Umbilical cord (tissue), 2 donors: ENCODE data around the gene ROR2. TPM values are rescaled to one million over a fixed set of nuclear protein-coding genes. Genes with fewer than 3 reads are reported as not detected.
A peak's percentile ranks its signal among the peaks of the same experiment; 100 is the strongest.
"Not testable (repeated sequence)": the region's sequence is repeated elsewhere in the genome, so short reads cannot be mapped to it uniquely, and the experiment has no call there.

ENCODE experiments used
- DNase-seq: peaks from one replicate; pipeline ENCODE4 v3.0.0-alpha.2; 2015; ENCODE audit warnings: low spot score
- total RNA-seq: library from RNA; depleted of rRNA; stranded (reverse); fragments of >200 nt; gene quantifications from one replicate; pipeline ENCODE4 v1.2.3, GENCODE V29; 2014; ENCODE audit warnings: low replicate concordance; ENCODE audit not compliant: insufficient read depth

Gene ROR2
- total RNA-seq, 1 donor from 2014 or later, result 44.3 TPM

DNA sequence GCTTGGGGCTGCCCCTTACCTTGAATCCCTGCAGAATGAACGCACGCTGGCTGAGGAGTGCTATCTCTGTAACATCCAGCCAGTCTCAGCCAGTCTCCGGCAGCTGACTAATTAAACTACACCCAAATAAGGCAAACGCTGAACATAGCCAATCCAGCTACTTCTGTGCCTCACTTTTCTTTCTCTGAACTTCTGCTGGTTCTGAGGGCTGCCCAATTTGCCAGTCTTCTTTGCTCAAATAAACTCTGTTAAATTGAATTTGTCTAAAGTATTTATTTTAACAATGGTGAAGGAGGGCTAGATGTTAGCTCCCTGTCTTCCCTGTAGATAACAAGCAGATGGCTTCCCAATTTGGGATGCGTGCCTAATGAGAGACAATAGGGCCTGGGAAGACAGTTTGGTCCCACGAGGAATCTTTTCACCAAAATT, 372.4 kb downstream of the ROR2 start:
- DNase-seq, result no peak

DNA sequence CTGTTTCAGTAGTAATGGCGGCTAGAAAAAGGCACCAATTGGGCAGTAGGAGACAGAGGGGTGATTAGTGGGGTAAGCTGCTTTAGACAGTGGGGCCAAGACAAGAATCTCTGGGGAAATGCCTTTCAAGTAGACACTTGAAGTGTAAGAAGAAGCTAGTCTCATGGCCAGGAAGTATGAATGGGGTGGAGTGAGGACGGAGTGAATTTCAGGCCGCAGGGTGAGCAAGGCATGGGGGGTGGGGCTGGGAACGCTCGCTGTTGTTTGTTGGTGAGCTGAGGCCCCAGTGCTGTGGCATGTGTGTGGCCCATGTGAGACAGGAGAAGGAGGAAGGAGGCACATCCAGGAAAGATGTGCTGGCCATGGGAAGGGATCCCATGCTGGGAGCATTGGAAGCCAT, 377.2 kb downstream of the ROR2 start:
- no peak for DNase-seq

DNA sequence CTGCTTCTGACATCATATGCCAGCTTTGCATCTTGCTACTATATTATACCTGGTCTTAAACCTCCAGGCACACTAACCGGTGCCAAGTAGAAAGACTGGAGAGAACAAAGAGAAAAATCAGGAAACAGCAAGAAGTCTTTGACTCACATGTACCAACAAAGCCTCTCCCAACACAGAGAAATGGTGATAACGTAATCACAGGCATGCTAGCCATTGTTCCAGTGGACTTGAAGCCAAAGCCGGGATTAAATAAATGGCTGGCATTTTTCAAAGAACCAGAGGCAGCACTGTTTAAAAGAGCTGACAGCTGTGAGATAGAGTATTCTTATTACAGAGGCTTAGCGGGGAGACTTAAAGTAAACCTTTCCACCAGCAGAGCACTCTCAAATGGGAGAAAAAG, 378.0 kb downstream of the ROR2 start:
- DNase-seq, result peak; percentile 67

DNA sequence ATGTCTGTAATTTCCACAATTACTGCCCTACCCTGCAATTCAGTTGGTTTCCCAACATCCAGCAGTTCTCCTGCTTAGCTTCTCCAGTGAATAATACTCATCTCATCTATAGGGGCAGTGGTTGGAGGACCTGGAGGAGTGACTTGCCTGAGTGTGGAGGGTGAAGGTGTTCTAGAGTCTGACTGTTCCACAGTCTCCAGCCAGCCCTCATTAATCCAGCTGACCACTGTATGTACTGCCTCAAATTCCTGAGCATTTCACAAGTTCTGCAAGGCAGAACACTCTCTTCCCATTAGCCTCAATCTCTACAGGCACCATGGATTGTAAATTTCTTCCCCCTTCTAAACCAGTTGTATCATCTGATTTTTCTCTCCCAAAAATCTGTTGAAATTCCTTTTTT, 379.0 kb downstream of the ROR2 start:
- no peak for DNase-seq

DNA sequence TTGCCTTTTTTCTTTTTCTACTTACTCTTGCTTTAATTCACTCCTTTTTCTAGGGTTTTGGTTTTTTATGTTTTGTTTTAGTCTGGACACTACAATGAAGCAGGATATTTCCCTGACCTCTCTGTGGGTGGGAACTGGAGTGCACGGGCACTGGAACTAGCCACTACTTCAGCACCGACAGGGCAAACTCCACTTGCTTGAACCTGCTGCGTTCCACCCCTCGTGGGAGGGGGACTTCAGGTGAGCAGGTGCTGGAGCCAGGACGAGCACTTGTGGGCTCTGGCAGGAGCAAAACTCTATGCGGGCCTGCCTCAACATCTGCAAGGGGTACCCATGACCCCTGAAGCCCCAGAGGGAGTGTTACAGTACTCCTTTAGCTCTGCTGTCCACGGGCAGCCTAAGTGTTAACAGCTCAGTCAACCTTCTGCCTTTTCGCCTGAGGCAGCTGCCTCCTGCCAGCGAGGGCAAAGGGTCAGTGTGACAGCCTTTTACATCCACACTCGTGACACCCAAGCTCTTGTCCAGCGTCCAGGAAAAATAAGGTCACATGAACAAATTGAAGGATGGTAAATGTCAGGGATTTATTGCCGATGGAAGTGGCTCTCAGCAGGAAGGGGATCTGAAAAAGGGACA, 382.3 kb downstream of the ROR2 start:
- DNase-seq, result no peak

DNA sequence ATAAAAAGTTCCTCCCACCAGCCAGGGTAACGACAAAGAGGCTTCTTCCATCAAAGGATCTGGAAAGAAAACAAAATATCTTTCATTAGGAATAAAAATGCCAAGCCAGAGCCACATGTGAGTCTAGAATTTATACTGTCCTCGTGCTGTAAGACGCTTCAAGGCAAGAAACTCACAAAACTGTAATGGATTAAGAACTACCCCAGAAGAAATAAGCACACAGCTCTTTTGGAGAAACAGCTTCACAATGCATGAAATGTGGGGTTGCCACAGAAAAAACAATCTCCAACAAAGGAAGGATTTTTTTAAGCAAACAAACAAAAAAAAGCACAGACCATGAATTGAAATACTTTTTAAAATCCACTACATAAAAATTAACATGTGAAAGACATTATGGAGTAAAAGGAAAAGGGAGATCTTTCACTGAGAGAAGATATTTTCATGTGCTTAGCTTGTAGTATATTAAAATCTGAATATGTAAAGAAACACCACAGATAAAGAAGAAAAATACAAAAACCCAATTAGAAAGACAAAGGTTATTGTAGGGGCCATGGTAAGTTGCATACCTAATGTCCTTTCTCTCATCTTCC, 385.9 kb downstream of the ROR2 start:
- no peak for DNase-seq

DNA sequence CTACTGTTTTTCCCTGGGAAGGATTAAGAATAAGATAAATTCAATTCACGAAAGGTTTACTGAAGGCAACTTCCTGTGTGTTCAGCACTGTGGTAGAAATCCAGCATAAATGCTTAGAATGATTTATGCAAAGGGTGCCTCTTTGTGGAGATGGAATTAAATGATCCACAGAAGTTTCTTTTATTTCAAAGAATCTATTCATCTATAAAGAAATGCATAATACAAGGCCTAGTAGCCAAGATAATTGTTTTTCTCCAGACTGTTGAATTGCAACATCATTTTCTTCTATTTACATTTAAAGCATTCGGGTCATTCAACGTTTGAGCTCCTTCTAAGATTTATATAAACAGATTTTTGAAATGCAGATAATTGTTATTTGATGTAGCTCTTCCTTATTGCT, 387.6 kb downstream of the ROR2 start:
- DNase-seq, result peak; percentile 6

DNA sequence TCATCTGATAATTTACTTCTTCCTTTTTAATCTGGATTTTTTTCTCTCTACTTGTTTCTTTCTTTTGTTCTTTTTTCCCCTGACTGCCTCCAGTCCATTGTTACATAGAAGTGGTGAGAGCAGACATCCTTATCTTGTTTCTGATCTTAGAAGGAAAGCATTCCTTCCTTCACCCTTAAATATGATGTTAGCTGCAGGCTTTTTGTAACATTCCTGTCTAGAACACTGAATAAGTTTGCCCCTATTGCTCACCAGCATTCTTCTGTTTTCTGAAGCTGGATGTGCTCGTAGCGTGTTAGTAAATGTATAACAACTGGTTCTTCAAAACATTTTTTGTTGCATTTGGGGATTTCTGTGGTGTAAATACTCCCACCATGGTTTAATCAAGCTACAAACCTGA, 389.7 kb downstream of the ROR2 start:
- peak; percentile 54 for DNase-seq

DNA sequence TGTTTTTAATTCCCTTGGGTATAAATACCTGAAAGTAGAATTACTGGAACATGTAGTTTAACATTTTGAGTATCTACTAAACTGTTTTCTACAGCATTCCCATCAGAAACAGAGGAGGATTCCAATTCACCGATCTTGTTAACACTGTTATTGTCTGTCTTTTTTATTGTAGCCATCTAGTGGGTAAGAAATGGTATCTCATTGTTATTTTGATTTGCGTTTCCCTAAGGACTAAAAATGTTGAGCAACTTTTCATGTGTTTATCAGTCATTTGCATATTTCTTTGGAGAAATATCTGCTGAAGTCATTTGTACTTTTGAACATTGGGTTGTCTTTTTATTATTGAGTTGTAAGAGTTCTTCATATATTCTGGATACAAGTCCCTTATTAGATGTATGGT, 391.1 kb downstream of the ROR2 start:
- DNase-seq, result no peak

DNA sequence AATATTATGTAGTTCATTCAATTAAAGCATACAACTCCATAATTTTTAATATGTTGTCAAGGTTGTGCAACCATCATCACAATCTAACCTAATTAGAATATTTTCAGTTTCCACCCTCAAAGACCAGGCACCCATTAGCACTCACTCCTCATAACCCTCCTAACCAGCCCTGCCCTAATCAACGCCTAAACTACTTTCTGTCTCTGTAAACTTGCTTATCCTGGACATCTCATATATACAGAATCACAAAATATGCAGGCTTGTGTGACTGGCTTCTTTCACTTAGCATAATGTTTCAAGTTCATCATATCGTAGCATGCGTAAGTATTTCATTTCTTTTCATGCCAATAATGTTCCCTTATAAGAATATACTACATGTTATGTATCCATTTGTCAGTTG, 391.6 kb downstream of the ROR2 start:
- DNase-seq, result no peak

DNA sequence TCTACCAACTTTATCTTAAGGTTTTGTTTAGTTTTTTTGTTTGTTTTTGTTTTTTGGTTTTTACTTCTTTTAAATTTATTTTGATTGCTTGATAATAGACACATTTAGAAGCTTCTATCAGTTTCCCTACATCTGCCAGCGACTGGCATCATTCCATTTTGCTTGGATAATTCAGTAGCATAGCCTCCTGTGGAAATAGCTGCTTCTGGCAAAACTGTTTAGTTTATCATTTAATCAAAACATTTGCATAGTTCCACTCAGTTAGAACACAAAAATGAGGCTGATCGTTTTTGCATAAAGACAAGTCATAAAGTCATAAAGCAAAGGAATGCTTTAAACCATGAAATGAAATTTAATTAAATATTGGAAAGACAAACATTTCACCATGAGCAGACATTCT, 392.7 kb downstream of the ROR2 start:
- DNase-seq, result no peak

DNA sequence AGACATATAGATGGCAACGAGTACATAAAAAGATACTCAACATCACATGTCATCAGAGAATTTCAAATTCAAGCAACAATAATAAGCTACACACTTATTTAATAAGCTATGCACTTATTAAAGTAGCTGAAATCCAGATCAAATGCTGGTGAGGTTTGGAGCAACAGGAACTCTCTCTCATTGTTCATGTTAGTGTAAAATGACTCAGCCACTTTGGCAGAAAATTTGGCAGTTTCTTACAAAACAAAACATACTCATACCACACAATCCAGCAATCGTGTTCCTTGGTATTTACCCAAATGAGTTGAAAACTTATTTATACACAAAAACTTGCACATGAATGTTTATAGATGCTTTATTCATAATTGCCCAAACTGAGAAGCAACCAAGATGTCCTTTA, 394.9 kb downstream of the ROR2 start:
- no peak for DNase-seq

DNA sequence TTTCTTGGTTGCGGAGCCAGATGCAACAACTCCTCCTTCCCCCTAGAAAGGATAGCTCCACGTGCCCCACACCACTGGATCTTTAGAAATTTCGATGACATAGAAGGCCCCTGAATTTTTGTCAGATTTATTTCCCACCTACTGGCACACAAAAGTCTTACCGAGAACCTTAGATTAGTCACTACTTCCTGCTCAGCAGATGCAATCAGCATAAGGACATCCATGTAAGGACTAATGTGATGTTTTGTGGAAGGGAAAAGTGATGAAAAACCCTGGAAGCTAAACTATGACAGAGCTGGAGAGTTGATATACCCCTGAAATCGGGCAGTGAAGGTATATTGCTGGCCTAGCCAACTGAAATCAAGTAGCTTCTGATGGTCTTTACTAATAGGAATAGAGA, 400.9 kb downstream of the ROR2 start:
- DNase-seq, result no peak

DNA sequence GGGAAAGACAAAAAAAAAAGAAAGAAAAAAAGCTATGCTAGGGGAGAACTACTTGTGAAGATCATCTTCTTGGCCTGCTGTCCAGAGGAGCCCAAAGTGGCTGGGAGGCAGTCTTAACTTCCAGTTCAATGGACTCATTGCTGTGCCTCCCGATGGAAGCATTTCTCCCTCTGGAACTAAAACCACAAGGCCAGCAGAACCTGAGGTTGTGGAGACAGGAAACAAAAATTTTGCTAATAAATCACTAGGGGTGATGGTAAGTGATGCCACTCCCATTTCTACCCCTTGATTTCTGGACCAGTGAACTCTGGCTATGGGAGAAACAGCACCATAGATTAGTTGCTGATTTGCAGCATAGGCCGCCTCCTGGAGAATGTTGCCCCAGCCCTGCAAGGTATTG, 402.9 kb downstream of the ROR2 start:
- DNase-seq, result no peak

DNA sequence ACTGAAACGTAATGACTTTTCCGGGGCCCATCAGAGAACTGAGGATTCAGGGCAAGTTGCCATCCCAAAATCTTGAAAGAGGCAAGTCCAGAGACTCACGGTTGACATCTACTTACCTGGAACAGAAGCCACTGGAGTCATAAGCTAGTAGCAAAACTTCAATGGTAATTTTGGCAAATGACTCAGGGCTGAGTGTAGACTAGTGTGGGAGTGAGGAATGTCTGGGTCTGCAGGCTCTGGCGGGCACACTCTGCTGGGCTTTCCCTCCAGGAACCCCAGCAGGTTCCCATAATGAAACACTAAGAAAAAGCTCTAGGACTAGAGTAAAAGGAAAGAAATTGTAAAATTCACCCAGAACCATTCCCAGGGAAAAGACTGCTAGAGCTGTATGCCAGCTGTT, 403.5 kb downstream of the ROR2 start:
- DNase-seq, result no peak

DNA sequence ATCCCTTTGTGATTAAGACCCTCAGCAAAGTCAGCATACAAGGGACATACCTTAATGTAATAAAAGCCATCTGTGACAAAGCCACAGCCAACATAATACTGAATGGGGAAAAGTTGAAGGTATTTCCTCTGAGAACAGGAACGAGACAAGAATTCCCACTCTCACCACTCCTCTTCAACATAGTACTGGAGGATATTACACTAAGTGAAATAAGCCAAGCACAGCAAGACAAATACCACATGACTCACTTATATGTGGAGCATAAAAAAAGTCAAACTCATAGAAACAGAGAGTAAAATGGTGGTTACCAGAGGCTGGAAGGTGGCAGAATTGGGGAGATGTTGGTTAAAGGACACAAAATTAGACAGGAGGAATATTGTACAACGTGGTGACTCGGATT, 408.3 kb downstream of the ROR2 start:
- no peak for DNase-seq

DNA sequence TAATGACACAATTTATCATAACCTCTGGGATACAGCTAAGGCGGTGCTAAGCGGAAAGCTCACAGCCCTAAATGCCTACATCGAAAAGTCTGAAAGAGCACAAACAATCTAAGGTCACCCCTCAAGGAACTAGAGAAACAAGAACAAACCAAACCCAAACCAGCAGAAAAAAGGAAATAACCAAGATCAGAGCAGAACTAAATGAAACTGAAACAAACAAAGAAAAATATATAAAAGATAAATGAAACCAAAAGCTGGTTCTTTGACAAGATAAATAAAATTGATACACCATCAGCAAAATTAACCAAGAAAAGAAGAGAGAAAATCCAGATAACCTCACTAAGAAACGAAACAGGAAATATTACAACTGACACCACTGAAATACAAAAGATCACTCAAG, 409.5 kb downstream of the ROR2 start:
- DNase-seq, result not testable (repeated sequence)

DNA sequence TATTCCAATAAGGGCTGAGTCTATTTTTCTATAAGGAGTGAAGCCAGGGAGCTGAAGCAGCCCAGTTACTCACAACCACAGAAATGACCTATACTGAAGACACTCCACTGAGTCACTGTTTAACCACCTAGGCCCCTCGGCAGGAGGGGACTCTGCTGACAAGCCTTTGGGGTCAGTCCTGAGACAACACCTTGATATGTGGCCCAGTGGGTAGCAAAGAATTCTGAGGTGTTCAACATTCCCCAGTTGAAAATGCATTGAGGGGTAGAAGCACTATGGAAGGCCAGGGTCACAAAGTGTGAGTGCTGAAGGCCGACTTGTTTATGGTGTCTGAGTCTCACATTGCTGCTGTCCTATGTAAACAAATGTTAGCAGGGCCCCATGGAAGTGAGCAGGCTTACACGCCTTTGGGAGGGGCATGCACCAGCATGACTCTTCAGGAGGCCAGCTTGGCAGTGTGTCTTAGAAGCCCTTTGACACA, 413.8 kb downstream of the ROR2 start:
- peak; percentile 13 for DNase-seq

DNA sequence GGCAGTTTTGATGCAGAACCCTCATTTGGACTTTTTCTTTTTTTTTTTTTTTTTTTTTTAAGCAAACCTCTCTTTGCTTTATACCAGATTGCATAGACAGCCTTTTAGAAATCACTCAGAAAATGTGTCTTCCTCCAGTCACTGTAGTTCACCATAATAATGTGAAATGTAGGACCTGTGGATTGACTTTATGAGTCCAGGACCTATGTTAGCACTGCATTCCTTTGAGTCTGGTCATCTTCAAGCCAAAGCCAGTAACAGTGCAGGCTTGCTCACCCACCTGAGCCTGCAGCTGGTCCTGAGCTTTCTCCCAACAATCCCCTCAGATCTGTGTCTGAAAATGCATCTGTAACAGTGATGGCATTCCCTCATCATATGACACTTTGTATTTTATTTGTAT, 415.7 kb downstream of the ROR2 start:
- no peak for DNase-seq

DNA sequence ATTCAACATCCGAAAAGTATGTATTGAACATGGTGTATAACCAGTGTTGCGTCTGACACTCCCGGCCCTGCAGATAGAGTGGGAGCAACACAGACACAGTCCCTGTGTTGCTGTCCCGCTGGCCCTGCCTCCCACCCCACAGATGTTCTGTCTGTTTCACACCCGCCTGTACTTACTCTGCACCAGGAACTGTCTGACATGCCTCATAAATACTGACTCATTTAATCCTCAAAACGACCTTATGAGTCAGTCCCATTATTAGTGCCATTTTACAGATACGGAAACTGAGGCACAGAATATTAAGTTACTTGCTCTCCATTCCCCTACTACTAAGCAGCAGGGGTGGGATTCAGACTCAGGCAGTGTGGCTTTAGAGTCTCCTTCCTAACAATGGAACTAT, 416.6 kb downstream of the ROR2 start:
- no peak for DNase-seq

DNA sequence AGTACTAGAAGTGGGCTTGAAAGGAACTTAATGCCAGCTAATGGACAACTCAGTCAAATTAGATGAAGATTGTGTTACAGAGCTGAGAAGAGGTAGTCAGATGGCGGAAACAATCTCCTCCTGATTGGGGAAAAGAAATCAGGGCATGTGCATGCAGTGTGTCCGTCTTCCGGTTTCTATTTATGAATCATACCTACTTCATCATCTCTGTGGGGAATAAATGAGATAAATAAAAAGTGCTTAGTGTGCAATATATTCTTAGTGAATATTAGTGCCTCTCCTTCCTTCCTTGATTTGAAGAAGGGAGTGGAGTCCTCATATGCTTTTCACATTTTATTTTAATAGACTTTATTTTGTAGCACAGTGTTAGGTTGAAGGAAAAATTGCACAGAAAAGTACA, 417.7 kb downstream of the ROR2 start:
- DNase-seq, result no peak

DNA sequence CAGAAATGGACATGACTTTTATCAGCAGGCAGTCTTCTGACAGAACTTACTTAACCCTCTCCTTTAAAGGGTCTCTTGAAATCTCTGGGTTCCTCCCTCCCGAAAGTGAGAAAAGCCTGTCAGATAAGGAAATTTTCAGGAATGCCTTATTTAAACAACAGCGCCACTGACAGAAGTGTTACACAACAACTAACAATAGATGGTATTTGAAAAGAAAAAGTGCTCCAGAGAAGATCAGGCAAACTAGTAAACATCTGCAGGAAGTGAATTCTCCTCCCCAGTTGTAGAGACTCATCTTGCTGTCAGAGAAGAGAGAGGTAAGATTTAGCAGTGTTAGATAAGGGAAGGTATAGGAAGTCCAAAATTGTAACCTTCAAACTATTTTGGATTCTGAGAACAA, 419.2 kb downstream of the ROR2 start:
- no peak for DNase-seq

DNA sequence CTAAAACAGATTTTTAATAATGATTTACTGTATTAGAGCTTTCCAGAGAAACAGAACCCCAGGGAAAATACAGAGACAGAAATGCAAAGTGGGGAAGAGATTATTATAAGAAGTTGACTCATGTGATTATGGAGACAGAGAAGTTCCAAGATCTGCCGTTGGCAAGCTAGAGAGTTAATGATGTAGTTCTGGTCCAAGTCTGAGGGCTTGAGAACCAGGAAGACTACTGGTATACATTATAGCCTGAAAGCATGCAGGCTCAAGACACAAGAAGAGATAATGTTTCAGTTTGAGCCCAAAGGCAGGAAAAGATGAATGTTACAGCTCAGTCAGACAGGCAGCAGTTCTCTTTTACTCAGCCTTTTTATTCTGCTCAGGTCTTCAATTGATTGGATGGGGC, 427.5 kb downstream of the ROR2 start:
- peak; percentile 24 for DNase-seq
